ENCODE measurements around the gene COA1. TPM values are rescaled to one million over a fixed set of nuclear protein-coding genes. Genes with fewer than 3 reads are reported as not detected.
A peak's percentile ranks its signal among the peaks of the same experiment; 100 is the strongest.

Gene COA1
- total and polyA plus RNA-seq, 9 of the 15 experiments (the other 6 are each of a cell fraction or from before 2014, with no cell fraction given), result 98.9 to 463 (median 181) TPM

DNA sequence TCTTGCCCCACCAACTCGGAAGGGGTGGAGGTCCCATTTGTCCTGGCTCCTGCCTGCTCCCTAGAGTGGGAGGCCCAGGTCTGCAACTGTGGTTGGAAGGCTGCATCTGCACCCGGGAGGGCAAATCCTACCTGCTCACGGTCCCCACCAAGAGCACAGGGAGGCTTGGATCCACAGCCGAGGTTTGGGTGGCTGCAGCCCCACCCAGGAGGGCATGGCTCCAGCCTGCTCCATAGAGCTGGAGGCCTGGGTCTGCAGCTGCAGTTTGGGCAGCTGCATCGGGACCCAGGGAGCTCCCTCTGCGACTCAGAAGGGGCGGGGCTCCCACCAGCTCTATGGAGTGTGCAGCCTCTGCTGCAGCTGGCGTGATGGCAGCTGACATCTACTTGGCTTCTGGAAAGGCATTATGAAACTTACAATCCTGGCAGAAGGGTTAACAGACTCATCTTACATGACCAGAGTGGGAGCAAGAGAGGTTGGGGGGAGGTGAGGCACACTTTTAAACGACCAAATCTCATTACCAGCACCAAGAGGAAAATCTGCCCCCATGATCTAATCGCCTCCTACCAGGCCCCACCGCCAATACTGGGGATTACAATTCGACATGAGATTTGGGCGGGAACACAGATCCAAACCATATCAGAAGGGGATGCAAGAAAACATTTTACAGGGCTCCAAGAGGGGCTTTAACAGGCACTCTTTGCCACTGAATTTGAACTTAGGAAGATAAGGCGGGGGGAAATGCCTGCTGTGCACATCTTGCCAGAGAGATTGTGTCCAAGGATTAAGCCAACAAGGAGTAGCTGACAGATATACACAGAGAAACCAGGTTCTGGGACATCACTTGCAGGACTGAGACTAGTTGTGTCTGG lies 20.9 kb upstream of the COA1 start (continued):
- TF ChIP-seq, protein P1, sequence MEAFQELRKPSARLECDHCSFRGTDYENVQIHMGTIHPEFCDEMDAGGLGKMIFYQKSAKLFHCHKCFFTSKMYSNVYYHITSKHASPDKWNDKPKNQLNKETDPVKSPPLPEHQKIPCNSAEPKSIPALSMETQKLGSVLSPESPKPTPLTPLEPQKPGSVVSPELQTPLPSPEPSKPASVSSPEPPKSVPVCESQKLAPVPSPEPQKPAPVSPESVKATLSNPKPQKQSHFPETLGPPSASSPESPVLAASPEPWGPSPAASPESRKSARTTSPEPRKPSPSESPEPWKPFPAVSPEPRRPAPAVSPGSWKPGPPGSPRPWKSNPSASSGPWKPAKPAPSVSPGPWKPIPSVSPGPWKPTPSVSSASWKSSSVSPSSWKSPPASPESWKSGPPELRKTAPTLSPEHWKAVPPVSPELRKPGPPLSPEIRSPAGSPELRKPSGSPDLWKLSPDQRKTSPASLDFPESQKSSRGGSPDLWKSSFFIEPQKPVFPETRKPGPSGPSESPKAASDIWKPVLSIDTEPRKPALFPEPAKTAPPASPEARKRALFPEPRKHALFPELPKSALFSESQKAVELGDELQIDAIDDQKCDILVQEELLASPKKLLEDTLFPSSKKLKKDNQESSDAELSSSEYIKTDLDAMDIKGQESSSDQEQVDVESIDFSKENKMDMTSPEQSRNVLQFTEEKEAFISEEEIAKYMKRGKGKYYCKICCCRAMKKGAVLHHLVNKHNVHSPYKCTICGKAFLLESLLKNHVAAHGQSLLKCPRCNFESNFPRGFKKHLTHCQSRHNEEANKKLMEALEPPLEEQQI (IDR thresholded peaks at IDR 0.05), result no peak
- no peak for TF ChIP-seq ZNF232 (CRISPR knock-in tag; IDR thresholded peaks at IDR 0.05)
- TF ChIP-seq CBFA2T3 (IDR thresholded peaks at IDR 0.05), result peak; percentile 93
- peak; percentile 85 for TF ChIP-seq GATA2 (CRISPR knock-in tag; IDR thresholded peaks at IDR 0.05)
- TF ChIP-seq HMGN3 (IDR thresholded peaks at IDR 0.05; ENCODE audit: borderline replicate concordance, extremely low read depth, insufficient read length, low read depth, low read length), result no peak
- no peak for TF ChIP-seq ZFX (CRISPR knock-in tag; IDR thresholded peaks at IDR 0.05)
- no peak for TF ChIP-seq RBM14 (IDR thresholded peaks at IDR 0.05; ENCODE audit: borderline replicate concordance, insufficient read depth, low read depth, low read length)
- TF ChIP-seq, protein P2, sequence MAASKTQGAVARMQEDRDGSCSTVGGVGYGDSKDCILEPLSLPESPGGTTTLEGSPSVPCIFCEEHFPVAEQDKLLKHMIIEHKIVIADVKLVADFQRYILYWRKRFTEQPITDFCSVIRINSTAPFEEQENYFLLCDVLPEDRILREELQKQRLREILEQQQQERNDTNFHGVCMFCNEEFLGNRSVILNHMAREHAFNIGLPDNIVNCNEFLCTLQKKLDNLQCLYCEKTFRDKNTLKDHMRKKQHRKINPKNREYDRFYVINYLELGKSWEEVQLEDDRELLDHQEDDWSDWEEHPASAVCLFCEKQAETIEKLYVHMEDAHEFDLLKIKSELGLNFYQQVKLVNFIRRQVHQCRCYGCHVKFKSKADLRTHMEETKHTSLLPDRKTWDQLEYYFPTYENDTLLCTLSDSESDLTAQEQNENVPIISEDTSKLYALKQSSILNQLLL (CRISPR knock-in tag; IDR thresholded peaks at IDR 0.05; ENCODE audit: borderline replicate concordance), result no peak
- TF ChIP-seq, protein P3, sequence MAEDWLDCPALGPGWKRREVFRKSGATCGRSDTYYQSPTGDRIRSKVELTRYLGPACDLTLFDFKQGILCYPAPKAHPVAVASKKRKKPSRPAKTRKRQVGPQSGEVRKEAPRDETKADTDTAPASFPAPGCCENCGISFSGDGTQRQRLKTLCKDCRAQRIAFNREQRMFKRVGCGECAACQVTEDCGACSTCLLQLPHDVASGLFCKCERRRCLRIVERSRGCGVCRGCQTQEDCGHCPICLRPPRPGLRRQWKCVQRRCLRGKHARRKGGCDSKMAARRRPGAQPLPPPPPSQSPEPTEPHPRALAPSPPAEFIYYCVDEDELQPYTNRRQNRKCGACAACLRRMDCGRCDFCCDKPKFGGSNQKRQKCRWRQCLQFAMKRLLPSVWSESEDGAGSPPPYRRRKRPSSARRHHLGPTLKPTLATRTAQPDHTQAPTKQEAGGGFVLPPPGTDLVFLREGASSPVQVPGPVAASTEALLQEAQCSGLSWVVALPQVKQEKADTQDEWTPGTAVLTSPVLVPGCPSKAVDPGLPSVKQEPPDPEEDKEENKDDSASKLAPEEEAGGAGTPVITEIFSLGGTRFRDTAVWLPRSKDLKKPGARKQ (CRISPR knock-in tag; IDR thresholded peaks at IDR 0.05), result no peak
- TF ChIP-seq DNMT1 (IDR thresholded peaks at IDR 0.05), result no peak
- TF ChIP-seq ZNF561 (CRISPR knock-in tag; conservative IDR thresholded peaks at IDR 0.05), result no peak
- no peak for TF ChIP-seq PTTG1 (tag; IDR thresholded peaks at IDR 0.05; ENCODE audit: low read depth)
- no peak for TF ChIP-seq KDM5B (IDR thresholded peaks at IDR 0.05; ENCODE audit: insufficient replicate concordance, low read depth, low read length)
- peak; percentile 80 for TF ChIP-seq TAL1 (IDR thresholded peaks at IDR 0.05)
- no peak for TF ChIP-seq PYGO2 (tag; IDR thresholded peaks at IDR 0.05)
- no peak for TF ChIP-seq CBX2 (IDR thresholded peaks at IDR 0.05; ENCODE audit: insufficient read depth, low read length, poor library complexity, severe bottlenecking)
- no peak for TF ChIP-seq MAFF (IDR thresholded peaks at IDR 0.05; ENCODE audit: low read length)
- TF ChIP-seq ZC3H4 (CRISPR knock-in tag; IDR thresholded peaks at IDR 0.05; ENCODE audit: borderline replicate concordance), result no peak
- TF ChIP-seq ZNF717 (CRISPR knock-in tag; IDR thresholded peaks at IDR 0.05), result no peak
- no peak for TF ChIP-seq RHOXF2B (CRISPR knock-in tag; conservative IDR thresholded peaks at IDR 0.05)
- peak; percentile 55; the same call in 1 of the 2 replicates for TF ChIP-seq EP300 (IDR thresholded peaks at IDR 0.05; ENCODE audit: low read length)
- TF ChIP-seq, protein P4, sequence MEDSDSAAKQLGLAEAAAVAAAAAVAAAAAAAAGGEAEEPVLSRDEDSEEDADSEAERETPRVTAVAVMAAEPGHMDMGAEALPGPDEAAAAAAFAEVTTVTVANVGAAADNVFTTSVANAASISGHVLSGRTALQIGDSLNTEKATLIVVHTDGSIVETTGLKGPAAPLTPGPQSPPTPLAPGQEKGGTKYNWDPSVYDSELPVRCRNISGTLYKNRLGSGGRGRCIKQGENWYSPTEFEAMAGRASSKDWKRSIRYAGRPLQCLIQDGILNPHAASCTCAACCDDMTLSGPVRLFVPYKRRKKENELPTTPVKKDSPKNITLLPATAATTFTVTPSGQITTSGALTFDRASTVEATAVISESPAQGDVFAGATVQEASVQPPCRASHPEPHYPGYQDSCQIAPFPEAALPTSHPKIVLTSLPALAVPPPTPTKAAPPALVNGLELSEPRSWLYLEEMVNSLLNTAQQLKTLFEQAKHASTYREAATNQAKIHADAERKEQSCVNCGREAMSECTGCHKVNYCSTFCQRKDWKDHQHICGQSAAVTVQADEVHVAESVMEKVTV (CRISPR knock-in tag; IDR thresholded peaks at IDR 0.05), result no peak
